Keratinocyte (primary cell): ENCODE results near the gene GFI1B. TPM values are rescaled to one million over a fixed set of nuclear protein-coding genes. Genes with fewer than 3 reads are reported as not detected.

Experiments used
- DNase-seq: peaks from one replicate; pipeline ENCODE4 v3.0.0-alpha.2; 2011; ENCODE audit warnings: low read depth, missing footprints, low spot score
- FAIRE-seq: peaks from 2 replicates; lab custom pipeline; 2011; peaks lifted over from hg19 to GRCh38; lab: Jason Lieb, UNC
- H2AFZ ChIP-seq: 2 replicates; pipeline ENCODE4 v1.6.0; 2012; ENCODE audit warnings: low read length, control low read depth, inconsistent platforms; ENCODE audit not compliant: control insufficient read depth
- H3K27ac ChIP-seq: 2 replicates; pipeline ENCODE4 v1.5.1; 2011; ENCODE audit warnings: low read length; ENCODE audit not compliant: control insufficient read depth, insufficient read depth
- H3K27me3 ChIP-seq: 3 replicates; pipeline ENCODE4 v1.6.0; 2011; ENCODE audit warnings: low read length; ENCODE audit not compliant: control insufficient read depth, insufficient read depth; ENCODE audit errors: extremely low read depth
- H3K36me3 ChIP-seq, 2 experiments: 2 replicates in 1 of 2; 3 replicates in 1 of 2; pipeline ENCODE4 v1.5.1; 2011; ENCODE audit warnings: low read length in 2 of 2, mild to moderate bottlenecking in 1 of 2; ENCODE audit not compliant: control insufficient read depth in 2 of 2, insufficient read depth in 2 of 2; ENCODE audit errors: extremely low read depth in 1 of 2
- H3K4me1 ChIP-seq: 3 replicates; pipeline ENCODE4 v1.5.1; 2011; ENCODE audit warnings: low read length; ENCODE audit not compliant: control insufficient read depth, insufficient read depth; ENCODE audit errors: extremely low read depth
- H3K4me2 ChIP-seq: 3 replicates; pipeline ENCODE4 v1.6.0; 2011; ENCODE audit warnings: low read depth, low read length; ENCODE audit not compliant: control insufficient read depth, insufficient read depth; ENCODE audit errors: extremely low read depth
- H3K4me3 ChIP-seq, 3 experiments: fragments of 200-600 bp in 1 of 3; sonication (generic) in 1 of 3; 2 replicates in 2 of 3; 3 replicates in 1 of 3; pipeline ENCODE4 v1.5.1; 2011 to 2016; ENCODE audit warnings: low read length in 3 of 3, mild to moderate bottlenecking in 3 of 3, control low read depth in 2 of 3, inconsistent platforms in 1 of 3, low read depth in 1 of 3, mixed read lengths in 1 of 3, mixed run types in 1 of 3, moderate library complexity in 1 of 3; ENCODE audit not compliant: control insufficient read depth in 2 of 3, insufficient read depth in 2 of 3; ENCODE audit errors: extremely low read depth in 1 of 3
- H3K79me2 ChIP-seq: 2 replicates; pipeline ENCODE4 v1.6.0; 2012; ENCODE audit warnings: low read length; ENCODE audit not compliant: control insufficient read depth, insufficient read depth
- H3K9ac ChIP-seq: 3 replicates; pipeline ENCODE4 v1.6.0; 2011; ENCODE audit warnings: low read length; ENCODE audit not compliant: control insufficient read depth, insufficient read depth; ENCODE audit errors: extremely low read depth
- H3K9me1 ChIP-seq: 3 replicates; pipeline ENCODE4 v1.6.0; 2011; ENCODE audit warnings: low read length; ENCODE audit not compliant: control insufficient read depth, insufficient read depth; ENCODE audit errors: extremely low read depth
- H3K9me3 ChIP-seq: 2 replicates; pipeline ENCODE4 v1.5.1; 2012; ENCODE audit warnings: low read depth, low read length; ENCODE audit not compliant: control insufficient read depth
- H4K20me1 ChIP-seq: 3 replicates; pipeline ENCODE4 v1.6.0; 2011; ENCODE audit warnings: low read length; ENCODE audit not compliant: control insufficient read depth, insufficient read depth; ENCODE audit errors: extremely low read depth
- EZH2 ChIP-seq: IDR thresholded peaks from one replicate; pipeline ENCODE4 v1.6.1; 2012; ENCODE audit warnings: inconsistent platforms, mild to moderate bottlenecking, low read length, moderate library complexity
- dilution Hi-C: fragments of 300-500 bp; cut with MboI; formaldehyde crosslinking; loops from one replicate; pipeline ENCODE4 v1.7.0; 2020; ENCODE audit warnings: low sequenced_read_pairs; ENCODE audit not compliant: extremely low pct_ligation_motif_present
- polyA plus RNA-seq, 5 experiments: library from polyadenylated mRNA; depleted of rRNA in 3 of 5; stranded (reverse) in 3 of 5; stranded (forward) in 1 of 5; unstranded in 1 of 5; fragments of >200 nt; gene quantifications; 1 replicate in 1 of 5; 2 replicates in 3 of 5; 3 replicates in 1 of 5; pipeline versions ENCODE4 v1.2.1 to v1.2.3, GENCODE V29; 2011 to 2012; ENCODE audit warnings: missing spikeins in 2 of 5, low read depth in 1 of 5, low replicate concordance in 1 of 5
- TF ChIP-seq, protein P1 (sequence below), 3 experiments: IDR thresholded peaks in 1 of 3; conservative IDR thresholded peaks in 1 of 3; optimal IDR thresholded peaks in 1 of 3; 2 replicates in 2 of 3; 3 replicates in 1 of 3; pipeline versions ENCODE3 to v1.5.1; 2011; ENCODE audit warnings: low read length in 3 of 3, mild to moderate bottlenecking in 3 of 3, moderate library complexity in 2 of 3, control low read depth in 1 of 3, inconsistent platforms in 1 of 3; ENCODE audit not compliant: insufficient read depth in 2 of 3; ENCODE audit errors: extremely low read depth in 1 of 3

Gene GFI1B
- polyA plus RNA-seq, 1 donor (not counting 4 experiments of a cell fraction or from before 2014, with no cell fraction given): not detected

DNA sequence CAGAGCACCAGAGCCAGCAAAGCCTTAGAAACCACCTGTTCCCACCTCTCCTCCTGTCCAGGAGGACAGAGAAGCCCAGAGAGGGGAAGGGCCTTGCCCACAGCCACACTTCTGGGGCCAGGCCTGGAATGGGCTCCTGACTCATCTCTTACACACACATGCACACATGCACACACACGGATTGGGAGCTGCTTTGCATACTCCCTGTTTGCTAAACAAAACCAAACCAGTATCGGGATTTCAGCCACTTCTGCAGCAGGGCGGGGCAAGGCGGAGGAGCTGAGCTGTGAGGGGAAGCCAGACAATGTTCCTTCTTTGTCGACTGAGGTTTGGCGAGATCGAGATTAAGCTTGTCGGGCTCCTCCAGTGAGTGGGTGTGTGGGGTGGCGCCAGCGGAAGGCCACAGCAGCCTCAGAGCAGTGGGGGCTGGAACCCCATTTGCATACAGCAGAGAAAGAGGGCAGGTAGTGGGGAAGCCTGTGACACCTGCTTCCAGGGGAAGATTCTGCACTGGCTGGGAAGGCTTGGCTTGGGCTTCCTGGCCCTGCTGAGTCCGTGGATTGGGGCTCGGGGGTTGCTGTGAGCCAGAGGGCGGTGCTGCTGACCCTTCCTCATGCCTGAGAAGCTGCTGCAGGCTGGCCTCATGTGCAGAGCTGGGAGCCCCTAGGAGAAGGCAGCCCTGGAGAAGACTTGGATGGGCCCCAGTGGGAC, 16.1 kb downstream of the GFI1B start:
- Histone ChIP-seq H3K79me2 (no peaks in the 10 kb centered on the region), H2AFZ (no peak overlapping the region), H3K27ac (no peak overlapping the region), H3K9me1 (no peaks in the 10 kb centered on the region), H3K36me3 (no peaks in the 10 kb centered on the region), H3K4me2 (peak overlapping the region; percentile 26), H3K4me1 (peaks cover 22% of the 10 kb centered on the region), H3K4me3 (no peak overlapping the region), H3K27me3 (peaks cover 20% of the 10 kb centered on the region), H4K20me1 (no peaks in the 10 kb centered on the region), H3K9me3 (no peaks in the 10 kb centered on the region), H3K9ac (peak overlapping the region; percentile 14)
- TF ChIP-seq, protein P1, sequence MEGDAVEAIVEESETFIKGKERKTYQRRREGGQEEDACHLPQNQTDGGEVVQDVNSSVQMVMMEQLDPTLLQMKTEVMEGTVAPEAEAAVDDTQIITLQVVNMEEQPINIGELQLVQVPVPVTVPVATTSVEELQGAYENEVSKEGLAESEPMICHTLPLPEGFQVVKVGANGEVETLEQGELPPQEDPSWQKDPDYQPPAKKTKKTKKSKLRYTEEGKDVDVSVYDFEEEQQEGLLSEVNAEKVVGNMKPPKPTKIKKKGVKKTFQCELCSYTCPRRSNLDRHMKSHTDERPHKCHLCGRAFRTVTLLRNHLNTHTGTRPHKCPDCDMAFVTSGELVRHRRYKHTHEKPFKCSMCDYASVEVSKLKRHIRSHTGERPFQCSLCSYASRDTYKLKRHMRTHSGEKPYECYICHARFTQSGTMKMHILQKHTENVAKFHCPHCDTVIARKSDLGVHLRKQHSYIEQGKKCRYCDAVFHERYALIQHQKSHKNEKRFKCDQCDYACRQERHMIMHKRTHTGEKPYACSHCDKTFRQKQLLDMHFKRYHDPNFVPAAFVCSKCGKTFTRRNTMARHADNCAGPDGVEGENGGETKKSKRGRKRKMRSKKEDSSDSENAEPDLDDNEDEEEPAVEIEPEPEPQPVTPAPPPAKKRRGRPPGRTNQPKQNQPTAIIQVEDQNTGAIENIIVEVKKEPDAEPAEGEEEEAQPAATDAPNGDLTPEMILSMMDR (optimal IDR thresholded peaks at IDR 0.05 in 1 of 3, IDR thresholded peaks at IDR 0.05 in 1 of 3, conservative IDR thresholded peaks at IDR 0.05 in 1 of 3; ENCODE audit: extremely low read depth in 1 of 3, insufficient read depth in 2 of 3, low read length in 3 of 3): no peak
- TF ChIP-seq EZH2: no peak
- FAIRE-seq (no peak), DNase-seq (peak; percentile 69)
- dilution Hi-C loops: no loop called here

DNA sequence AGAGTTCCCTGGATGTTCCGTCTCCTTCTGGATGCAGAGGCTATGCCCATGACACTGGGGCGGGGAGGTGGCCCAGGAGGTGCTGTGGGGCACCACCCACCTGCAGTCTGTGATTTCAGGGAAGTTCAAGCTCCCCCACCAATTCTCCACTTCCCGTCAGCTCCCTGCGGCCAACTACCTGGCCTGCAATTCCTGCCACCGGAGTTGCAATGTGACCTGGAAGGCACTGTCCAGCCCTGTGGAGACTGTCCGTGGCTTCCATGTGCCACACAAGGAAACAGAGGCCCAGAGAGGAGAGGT, 16.6 kb downstream of the GFI1B start:
- no peak for FAIRE-seq
- DNase-seq: no peak
- H3K27ac ChIP-seq: no peak overlapping the region

More for the DNA sequence above, 16.6 kb downstream of the GFI1B start:
- Histone ChIP-seq H3K9me3 (no peaks in the 10 kb centered on the region), H3K4me1 (peaks cover 22% of the 10 kb centered on the region), H4K20me1 (no peaks in the 10 kb centered on the region), H3K4me3 (no peak overlapping the region), H3K4me2 (peak overlapping the region; percentile 2), H3K36me3 (no peaks in the 10 kb centered on the region), H3K9me1 (no peaks in the 10 kb centered on the region), H3K9ac (peak overlapping the region; percentile 14), H3K79me2 (no peaks in the 10 kb centered on the region), H3K27me3 (peaks cover 23% of the 10 kb centered on the region), H2AFZ (no peak overlapping the region)
- dilution Hi-C loops: no loop called here
- TF ChIP-seq, protein P1 (optimal IDR thresholded peaks at IDR 0.05 in 1 of 3, IDR thresholded peaks at IDR 0.05 in 1 of 3, conservative IDR thresholded peaks at IDR 0.05 in 1 of 3; ENCODE audit: extremely low read depth in 1 of 3, insufficient read depth in 2 of 3, low read length in 3 of 3): no peak
- no peak for TF ChIP-seq EZH2
